Measurements from ENCODE around the gene FBXW8.

DNA sequence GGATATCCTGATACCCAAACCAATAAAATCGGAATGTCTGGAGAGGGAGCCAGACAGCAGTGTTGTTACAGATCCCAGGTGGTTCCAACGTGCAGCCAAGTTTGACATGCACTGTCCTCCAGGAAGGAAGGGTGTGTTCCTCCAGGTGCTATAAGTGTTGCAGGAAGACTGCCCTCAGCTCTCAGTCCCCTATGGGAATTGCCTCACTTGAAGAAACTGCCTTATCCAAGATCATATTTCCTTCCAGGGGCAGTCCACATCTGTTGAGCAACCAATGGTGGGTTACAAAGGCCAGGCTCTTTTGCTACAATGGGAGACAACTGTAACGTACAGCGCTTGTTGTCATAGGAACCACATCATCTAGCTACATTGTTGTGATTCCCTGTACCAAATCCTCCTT, 13.3 kb upstream of the FBXW8 start:
- TF ChIP-seq, protein P1, sequence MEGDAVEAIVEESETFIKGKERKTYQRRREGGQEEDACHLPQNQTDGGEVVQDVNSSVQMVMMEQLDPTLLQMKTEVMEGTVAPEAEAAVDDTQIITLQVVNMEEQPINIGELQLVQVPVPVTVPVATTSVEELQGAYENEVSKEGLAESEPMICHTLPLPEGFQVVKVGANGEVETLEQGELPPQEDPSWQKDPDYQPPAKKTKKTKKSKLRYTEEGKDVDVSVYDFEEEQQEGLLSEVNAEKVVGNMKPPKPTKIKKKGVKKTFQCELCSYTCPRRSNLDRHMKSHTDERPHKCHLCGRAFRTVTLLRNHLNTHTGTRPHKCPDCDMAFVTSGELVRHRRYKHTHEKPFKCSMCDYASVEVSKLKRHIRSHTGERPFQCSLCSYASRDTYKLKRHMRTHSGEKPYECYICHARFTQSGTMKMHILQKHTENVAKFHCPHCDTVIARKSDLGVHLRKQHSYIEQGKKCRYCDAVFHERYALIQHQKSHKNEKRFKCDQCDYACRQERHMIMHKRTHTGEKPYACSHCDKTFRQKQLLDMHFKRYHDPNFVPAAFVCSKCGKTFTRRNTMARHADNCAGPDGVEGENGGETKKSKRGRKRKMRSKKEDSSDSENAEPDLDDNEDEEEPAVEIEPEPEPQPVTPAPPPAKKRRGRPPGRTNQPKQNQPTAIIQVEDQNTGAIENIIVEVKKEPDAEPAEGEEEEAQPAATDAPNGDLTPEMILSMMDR (IDR thresholded peaks at IDR 0.05; ENCODE audit: insufficient read depth, low read length), result no peak
- TF ChIP-seq POLR2AphosphoS5 (IDR thresholded peaks at IDR 0.05; ENCODE audit: low read depth), result no peak
- TF ChIP-seq, protein P2, sequence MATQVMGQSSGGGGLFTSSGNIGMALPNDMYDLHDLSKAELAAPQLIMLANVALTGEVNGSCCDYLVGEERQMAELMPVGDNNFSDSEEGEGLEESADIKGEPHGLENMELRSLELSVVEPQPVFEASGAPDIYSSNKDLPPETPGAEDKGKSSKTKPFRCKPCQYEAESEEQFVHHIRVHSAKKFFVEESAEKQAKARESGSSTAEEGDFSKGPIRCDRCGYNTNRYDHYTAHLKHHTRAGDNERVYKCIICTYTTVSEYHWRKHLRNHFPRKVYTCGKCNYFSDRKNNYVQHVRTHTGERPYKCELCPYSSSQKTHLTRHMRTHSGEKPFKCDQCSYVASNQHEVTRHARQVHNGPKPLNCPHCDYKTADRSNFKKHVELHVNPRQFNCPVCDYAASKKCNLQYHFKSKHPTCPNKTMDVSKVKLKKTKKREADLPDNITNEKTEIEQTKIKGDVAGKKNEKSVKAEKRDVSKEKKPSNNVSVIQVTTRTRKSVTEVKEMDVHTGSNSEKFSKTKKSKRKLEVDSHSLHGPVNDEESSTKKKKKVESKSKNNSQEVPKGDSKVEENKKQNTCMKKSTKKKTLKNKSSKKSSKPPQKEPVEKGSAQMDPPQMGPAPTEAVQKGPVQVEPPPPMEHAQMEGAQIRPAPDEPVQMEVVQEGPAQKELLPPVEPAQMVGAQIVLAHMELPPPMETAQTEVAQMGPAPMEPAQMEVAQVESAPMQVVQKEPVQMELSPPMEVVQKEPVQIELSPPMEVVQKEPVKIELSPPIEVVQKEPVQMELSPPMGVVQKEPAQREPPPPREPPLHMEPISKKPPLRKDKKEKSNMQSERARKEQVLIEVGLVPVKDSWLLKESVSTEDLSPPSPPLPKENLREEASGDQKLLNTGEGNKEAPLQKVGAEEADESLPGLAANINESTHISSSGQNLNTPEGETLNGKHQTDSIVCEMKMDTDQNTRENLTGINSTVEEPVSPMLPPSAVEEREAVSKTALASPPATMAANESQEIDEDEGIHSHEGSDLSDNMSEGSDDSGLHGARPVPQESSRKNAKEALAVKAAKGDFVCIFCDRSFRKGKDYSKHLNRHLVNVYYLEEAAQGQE (IDR thresholded peaks at IDR 0.05; ENCODE audit: insufficient replicate concordance, low read depth), result no peak
- TF ChIP-seq GABPA (IDR thresholded peaks at IDR 0.05; ENCODE audit: low read depth), result no peak

Data from HL-60 (cell line).